GM10266 (cell line): ENCODE results near the gene RTP1.
"Not testable (repeated sequence)": the region's sequence is repeated elsewhere in the genome, so short reads cannot be mapped to it uniquely, and the experiment has no call there.

Source experiments
- DNase-seq: peaks from one replicate; pipeline ENCODE4 v3.0.0; 2012; ENCODE audit errors: extremely low spot score
- TF ChIP-seq, protein P1 (sequence below): IDR thresholded peaks from 2 replicates; pipeline ENCODE4 v1.5.1; 2012; ENCODE audit warnings: mild to moderate bottlenecking, low read depth; ENCODE audit not compliant: control insufficient read depth, insufficient read depth; ENCODE audit errors: missing control alignments

Gene RTP1

DNA sequence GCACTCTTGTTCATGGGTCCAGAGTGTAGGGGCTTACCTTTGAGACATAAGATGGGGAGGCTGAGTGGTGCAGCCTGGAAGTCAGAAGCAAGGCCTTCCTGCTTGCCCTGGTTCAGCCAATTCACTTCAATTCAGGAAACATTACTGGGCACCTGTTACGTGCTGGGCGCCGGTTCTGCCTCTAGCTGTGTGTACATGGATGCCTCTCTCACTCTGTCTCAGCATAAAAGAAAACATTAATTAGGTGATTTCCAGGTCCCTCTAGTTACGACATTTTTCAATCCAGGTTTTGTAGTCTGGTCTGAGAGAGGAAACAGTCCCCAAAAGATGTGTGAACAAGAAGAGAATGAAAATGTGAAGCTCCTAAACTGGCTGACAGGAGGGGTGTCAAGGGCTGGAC is 1.2 kb downstream of the RTP1 start:
- DNase-seq: no peak
- TF ChIP-seq, protein P1, sequence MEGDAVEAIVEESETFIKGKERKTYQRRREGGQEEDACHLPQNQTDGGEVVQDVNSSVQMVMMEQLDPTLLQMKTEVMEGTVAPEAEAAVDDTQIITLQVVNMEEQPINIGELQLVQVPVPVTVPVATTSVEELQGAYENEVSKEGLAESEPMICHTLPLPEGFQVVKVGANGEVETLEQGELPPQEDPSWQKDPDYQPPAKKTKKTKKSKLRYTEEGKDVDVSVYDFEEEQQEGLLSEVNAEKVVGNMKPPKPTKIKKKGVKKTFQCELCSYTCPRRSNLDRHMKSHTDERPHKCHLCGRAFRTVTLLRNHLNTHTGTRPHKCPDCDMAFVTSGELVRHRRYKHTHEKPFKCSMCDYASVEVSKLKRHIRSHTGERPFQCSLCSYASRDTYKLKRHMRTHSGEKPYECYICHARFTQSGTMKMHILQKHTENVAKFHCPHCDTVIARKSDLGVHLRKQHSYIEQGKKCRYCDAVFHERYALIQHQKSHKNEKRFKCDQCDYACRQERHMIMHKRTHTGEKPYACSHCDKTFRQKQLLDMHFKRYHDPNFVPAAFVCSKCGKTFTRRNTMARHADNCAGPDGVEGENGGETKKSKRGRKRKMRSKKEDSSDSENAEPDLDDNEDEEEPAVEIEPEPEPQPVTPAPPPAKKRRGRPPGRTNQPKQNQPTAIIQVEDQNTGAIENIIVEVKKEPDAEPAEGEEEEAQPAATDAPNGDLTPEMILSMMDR: no peak

DNA sequence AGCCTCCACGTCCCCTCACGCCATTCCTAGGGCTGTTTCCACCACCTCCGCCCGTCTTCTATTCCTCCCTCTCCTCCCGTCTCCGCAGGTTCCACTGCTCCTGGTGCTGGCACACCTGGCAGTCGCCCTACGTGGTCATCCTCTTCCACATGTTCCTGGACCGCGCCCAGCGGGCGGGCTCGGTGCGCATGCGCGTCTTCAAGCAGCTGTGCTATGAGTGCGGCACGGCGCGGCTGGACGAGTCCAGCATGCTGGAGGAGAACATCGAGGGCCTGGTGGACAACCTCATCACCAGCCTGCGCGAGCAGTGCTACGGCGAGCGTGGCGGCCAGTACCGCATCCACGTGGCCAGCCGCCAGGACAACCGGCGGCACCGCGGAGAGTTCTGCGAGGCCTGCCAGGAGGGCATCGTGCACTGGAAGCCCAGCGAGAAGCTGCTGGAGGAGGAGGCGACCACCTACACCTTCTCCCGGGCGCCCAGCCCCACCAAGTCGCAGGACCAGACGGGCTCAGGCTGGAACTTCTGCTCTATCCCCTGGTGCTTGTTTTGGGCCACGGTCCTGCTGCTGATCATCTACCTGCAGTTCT is 2.3 kb downstream of the RTP1 start:
- not testable (repeated sequence) for DNase-seq

DNA sequence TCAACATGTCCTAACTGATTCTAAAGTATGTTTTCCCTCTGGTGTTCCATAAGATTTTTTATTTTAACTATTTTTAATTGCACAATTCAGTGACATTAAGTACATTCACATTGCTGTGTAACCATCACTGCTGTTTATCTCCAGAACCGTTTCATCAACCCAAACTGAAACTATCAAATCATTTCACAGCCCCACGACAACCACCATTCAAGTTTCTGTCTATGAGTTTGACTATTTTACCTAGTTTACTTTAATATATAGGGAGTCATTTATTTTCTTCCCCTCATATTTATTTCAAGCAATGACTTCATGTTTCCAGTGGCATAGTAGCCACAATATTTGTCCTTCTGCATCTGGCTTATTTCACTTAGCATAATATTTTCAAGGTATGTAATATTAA is 8.4 kb downstream of the RTP1 start:
- no peak for DNase-seq
- TF ChIP-seq, protein P1: no peak

DNA sequence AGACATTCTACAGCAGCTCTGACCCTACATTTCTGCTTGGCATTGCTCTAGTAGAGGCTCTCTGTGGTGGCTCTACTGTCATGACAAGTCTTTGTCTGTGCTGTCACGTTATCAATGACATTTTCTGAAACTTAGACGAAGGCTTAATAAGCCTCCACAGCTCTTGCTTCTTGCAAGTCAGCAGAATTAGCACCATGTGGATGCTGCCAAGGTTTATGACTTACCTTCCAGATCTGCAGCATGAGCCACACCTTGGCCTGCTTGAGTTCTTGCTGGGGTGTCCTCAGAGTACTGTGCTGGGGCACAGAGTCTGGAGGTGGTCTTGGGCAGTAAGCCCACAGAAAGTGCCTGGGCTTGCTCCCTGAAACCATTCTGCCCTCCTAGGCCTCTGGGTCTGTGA is 9.8 kb downstream of the RTP1 start:
- DNase-seq: no peak
- TF ChIP-seq, protein P1: no peak

DNA sequence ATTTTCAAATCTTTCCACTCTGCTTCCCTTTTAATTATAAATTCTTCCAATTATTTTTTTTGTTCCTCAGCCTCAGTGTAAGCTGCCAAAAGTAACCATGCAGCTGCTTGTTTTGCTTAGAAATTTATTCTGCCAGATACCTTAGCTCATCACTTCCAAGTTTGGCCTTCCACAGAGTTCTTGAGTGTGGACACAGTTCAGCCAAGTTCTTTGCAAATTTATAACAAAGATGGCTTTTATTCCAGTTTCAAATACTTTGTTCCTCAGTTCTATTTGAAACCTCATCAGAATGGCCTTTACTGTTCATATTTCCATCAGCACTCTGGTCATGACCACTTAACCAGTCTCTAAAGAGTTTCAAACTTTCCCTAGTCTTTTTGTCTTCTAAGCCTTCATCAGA is 10.3 kb downstream of the RTP1 start:
- no peak for DNase-seq
- TF ChIP-seq, protein P1: no peak

DNA sequence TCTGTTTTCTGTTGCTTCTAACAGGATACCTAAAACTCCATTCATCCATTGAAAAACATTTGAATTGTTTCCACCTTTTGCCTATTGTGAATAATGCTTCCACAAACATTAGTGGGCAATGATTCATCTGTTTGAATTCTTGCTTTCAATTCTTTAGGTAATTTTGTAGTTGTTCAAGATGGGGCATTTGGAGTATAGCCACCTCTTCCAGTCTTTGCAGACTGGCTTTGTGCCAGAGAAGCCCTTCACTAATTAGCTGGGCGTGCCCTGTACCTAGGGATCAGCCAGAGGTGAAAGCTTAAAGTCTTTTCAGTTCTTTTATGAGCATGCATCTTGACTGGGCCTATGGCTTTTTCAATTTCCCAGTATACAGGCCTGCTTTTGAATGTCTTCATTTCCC is 10.9 kb downstream of the RTP1 start:
- TF ChIP-seq, protein P1: no peak
- no peak for DNase-seq

DNA sequence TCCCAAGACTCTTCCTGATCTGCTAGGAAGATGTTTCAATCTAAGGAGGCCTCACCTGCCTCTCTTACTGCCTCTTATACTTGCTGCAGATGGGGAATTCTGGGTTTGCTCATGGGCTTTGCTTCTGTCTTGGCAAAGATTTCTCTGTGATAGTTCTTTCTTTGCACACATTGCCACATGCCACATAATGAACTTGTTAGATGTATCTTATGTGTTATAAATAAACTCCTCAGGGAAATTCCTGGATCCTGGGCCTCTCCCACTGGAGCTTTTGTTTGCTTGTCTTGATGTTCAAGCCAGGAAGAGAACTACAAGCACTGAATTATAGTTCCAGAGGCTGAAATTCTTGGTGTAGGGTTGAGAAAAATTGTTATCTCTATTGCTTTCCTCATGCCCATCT is 12.2 kb downstream of the RTP1 start:
- TF ChIP-seq, protein P1: no peak
- DNase-seq: no peak

DNA sequence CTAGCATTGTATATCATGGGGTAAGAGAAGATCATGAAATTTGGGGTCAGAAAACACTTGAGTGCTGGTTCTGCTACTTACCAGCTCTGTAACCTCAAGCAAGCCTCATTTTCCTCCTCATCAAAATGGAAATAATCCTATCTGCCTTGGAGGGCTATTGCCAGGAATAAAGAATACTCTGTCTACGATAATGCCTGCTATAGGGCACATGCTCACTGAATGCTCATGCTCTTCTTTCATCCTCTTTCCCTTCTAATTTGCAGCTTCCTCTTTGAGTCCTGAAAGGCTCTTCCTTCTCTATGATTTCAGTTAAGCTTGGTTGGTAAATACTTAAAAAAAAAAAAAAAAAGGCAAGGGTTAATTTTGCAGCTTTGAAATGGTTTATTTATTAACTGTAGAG is 12.8 kb downstream of the RTP1 start:
- TF ChIP-seq, protein P1: no peak
- DNase-seq: no peak
